Fibroblast of skin of right quadriceps (primary cell): ENCODE data around the gene PCSK5.

Experiments
- DNase-seq: peaks from one replicate; pipeline ENCODE4 v3.0.0-alpha.2; 2013

Gene PCSK5

DNA sequence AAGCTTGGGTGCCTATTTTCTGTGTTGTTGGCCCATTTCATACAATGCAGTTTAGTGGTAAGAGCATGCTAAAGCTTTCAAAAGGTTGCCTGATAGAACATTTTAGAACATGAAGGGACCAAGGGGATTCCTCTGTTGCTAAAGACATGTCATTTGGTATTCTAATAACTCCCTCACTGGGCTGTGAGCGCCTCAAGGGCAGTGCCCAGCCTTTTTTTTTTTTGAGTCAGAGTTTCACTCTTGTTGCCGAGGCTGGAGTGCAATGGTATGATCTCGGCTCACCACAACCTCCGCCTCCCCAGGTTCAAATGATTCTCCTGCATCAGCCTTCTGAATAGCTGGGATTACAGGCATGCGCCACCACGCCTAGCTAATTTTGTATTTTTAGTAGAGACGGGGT lies 77.1 kb downstream of the PCSK5 start:
- DNase-seq, result no peak

DNA sequence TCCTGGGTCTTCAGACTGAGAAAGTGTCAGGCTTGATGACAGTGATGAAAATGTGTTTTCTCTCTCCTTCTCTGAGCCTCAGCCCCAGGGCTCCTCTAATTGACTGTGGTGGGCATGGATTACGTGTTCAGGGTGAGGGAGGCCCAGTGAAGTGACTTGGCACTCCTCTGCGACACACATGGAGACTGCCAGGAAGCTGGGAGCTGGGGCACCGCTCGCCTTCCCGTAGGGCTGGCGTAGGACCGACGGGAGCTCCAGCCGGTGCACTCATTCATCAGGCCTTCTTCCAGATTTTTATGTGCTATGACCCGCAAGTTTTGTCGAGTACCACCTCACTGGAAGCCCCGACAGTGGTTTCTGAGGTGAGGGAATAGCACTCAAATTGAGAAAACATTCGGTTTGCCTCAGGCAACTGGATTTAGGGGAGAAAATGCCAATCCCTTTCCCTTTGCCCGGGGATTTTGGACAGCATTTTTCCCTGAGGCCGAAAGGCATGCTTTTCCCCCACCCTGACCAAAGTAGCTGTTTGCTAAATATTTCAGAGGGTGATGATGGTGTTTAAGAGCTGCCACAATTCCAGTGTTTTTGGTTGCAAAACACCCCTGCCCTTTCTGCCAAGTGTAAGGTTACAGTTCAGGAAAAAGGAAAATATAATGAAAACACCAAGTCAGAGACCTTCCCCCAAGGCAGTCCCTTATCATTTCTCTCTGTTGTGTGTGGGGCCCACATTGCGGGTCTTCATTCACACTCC lies 83.7 kb downstream of the PCSK5 start:
- no peak for DNase-seq

DNA sequence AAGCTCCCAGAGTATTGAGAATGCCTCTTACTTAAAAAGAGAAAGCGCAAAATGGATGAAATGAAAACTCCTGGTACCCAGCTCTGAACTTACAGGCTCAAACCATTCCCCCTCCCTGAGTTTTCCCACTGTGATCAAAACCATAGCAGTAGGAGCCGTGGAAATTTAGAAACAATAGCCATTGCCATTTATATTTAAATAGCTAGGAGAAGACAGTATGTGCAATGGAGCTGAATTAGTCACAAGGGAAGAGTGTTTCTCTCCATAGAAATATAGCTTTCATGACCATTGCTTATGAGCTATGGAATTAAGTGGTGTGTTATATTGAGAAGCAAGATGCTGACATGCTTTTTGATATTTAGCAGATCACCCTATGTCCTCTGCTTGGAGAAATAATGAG lies 84.6 kb downstream of the PCSK5 start:
- DNase-seq, result no peak

GRCh38 chr9:75976549-75976948 lies 86.1 kb downstream of the PCSK5 start:
- no peak for DNase-seq

DNA sequence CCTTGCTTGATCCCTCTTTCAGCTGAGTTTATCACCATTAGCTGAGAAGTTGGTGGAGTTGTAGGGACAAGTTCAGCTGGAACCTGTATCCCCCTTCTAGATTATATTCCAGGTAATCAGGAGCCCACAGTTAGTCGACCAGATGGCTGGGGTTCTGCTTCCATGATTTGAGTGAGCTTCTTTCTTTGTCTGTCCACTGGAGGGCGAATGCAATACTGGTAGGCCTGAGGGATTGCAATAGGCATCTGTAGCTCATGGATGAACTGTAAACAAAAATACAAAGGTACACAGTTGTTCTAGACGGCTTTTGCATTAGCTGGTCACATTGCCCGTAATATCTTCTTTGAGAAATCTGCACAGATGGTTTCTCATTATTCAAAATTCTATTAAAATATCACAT lies 88.9 kb downstream of the PCSK5 start:
- DNase-seq, result no peak

GRCh38 chr9:75983319-75984045 lies 93.0 kb downstream of the PCSK5 start:
- no peak for DNase-seq

DNA sequence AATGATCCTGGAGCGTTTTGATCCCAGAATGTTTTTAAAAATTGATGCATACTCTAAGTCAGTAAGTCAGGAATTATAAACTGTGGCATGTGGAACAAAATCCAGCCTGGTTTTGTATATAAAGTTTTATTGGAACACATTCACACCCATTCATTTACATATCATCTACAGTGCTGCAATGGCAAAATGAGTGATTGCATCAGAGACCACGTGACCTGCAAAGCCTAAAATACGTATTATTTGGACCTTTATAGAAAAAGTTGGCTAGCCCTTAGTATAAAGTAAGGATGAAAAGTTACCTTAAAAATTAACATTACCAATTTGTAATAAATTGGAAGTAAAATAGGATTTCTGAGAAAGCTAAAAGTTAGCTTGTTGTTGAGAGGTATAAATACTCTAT lies 95.0 kb downstream of the PCSK5 start:
- DNase-seq, result no peak

DNA sequence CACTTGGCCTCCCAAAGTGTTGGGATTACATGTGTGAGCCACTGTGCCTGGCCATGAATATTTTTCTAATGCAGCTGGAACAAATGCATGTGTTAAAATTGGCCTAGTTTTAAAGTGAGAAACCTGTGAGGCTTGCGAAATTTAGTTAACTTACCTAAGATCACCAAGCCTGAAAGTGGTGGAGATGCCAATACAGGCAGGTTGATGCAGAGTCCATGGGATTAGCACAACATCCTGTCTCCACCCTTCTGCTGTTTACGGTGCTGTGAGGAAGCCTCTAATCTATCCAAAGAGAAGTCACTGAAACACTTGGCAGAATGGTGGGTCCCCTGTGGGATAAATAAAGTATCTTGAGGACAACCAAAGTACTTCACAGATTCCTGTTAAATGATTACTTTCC lies 98.2 kb downstream of the PCSK5 start:
- no peak for DNase-seq

GRCh38 chr9:75990156-75990555 lies 99.7 kb downstream of the PCSK5 start:
- no peak for DNase-seq

- DNase-seq, result no peak
These were observed 100.3 kb downstream of the PCSK5 start for GRCh38 chr9:75990576-75991304.

- DNase-seq, result peak; percentile 11
These were observed 102.2 kb downstream of the PCSK5 start for GRCh38 chr9:75992482-75993206.

- DNase-seq, result peak; percentile 82
These were observed 103.0 kb downstream of the PCSK5 start for GRCh38 chr9:75993434-75993833.

DNA sequence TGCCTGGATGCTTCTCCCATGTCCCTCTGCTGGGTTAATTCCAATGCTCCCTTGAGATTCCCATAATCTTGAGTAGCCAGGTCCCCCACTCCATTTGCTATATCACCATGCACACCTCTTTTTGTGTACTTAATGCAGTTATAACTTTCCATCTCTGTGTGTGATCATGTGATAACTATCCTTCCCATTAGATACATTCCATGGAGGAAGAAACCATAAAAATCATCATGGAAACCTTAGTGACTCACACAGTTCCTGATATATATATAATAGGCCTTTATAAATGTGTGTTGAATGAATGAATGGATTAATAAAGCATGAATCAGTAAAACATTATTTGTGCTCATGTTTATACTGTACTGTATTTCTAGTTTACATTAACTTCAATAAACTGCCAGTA lies 104.6 kb downstream of the PCSK5 start:
- DNase-seq, result no peak

GRCh38 chr9:75996726-75997125 lies 106.3 kb downstream of the PCSK5 start:
- DNase-seq, result no peak

DNA sequence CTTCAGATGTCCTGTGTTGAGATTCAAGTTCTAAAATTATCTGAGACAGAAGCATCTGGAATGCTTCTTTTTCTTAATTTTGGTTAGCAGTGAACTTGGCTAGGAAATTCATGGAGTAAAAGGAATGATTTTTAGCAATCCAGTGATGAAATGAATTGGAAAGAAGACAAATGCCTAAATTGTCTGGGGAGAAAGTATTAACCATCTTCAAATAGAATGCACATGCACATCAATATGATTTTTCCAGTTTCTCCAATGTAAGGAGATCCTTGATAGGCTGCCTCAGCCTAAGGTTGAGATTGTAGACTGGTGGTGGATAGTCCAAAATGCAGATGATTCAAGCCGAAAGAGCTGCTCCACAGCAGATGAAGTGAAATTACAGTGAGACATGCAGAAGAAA lies 106.7 kb downstream of the PCSK5 start:
- peak; percentile 30 for DNase-seq

DNA sequence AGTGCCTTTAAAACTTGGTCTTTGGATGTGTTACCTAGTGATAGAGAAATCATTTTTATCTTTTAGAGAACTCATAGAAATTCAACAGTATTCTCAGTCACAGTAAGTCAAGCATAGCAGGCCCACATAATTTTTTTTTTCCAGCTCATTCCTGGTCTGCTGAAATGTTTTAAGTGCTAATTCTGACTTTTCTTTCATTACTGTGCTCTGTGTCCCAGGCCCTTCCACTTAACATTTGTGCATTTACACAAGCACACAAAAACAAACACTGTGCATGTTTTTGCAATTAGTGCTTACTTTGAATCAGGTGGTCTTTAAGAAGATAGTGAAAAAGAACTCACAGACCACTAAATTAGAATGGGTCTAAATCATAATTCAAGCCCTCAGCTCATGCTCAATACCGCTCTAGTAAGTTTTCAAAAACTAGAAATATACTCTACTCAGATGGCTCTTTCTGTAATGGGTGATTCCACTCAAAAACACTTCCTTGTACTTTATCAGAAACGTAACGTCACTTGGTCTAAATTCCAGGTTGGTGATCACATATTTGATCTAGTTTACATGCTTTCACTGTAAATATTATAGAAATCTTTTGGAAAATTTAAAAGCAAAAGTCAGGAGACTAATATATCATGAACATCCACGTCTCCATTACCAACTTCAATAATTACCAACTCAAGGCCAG lies 107.8 kb downstream of the PCSK5 start:
- no peak for DNase-seq

- DNase-seq, result no peak
These were observed 111.0 kb downstream of the PCSK5 start for GRCh38 chr9:76001459-76001858.

GRCh38 chr9:76003041-76003440 lies 112.6 kb downstream of the PCSK5 start:
- DNase-seq, result no peak

- DNase-seq, result no peak
These were observed 114.1 kb downstream of the PCSK5 start for GRCh38 chr9:76004526-76004925.

DNA sequence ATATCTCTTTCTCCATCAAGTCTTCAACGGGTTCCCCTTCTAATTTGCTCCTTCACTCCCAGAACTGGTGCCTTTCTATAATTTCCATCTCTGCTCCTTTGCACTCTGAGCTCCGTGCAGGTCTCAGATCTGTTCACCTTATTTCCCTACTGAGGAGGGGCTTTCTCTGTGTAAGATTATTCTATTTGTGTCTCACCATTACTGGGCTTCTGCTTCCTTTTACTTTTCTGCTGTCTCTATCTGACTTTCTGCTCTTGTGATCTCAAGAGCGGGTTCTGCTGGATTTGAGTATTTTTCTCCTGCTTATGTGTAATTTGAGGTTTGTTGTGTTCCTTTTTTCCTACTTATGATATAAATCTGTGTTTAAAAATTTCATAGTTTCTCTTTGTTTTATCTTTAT lies 117.5 kb downstream of the PCSK5 start:
- no peak for DNase-seq

- DNase-seq, result no peak
These were observed 123.3 kb downstream of the PCSK5 start for GRCh38 chr9:76013809-76014208.

GRCh38 chr9:76018235-76018634 lies 127.8 kb downstream of the PCSK5 start:
- DNase-seq, result no peak

GRCh38 chr9:76018761-76019160 lies 128.3 kb downstream of the PCSK5 start:
- no peak for DNase-seq
